ENCODE measurements around the gene ZNF445.
"Not testable (repeated sequence)": the region's sequence is repeated elsewhere in the genome, so short reads cannot be mapped to it uniquely, and the experiment has no call there.

The ZNF445 gene

DNA sequence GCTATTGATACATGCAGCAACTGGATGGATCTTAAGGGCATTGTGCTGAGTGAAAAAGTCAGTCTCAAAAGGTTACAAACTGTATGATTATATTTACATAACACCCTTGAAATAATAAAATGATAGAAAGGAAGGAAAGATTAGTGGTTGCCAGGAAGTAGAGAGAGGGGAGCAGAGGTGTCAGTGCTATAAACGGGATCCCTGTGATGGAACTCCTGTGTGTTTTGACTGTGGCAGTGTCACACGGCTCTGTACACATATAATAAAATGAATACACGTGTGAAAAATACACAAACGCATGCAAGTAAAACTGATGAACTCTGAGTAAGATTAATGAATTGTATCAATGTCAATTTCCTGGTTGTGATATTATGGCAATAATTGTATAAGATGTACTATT lies 78.6 kb downstream of the ZNF445 start:
- no peak for DNase-seq (ENCODE audit: low read depth)

DNA sequence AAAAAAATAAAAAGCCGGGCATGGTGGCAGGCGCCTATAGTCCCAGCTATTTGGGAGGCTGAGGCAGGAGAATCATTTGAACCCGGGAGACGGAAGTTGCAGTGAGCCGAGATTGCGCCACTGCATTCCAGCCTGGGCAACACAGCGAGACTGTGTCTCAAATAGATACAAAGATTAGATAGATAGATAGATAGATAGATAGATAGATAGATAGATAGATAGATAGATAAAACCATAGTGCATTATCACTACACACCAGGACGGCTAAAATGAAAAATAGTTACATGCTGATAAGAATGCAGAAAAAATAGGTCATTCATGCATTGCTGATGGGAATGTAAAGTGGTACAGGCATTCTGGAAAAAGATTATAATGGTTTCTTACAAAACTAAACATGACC lies 79.2 kb downstream of the ZNF445 start:
- not testable (repeated sequence) for DNase-seq (ENCODE audit: low read depth)

DNA sequence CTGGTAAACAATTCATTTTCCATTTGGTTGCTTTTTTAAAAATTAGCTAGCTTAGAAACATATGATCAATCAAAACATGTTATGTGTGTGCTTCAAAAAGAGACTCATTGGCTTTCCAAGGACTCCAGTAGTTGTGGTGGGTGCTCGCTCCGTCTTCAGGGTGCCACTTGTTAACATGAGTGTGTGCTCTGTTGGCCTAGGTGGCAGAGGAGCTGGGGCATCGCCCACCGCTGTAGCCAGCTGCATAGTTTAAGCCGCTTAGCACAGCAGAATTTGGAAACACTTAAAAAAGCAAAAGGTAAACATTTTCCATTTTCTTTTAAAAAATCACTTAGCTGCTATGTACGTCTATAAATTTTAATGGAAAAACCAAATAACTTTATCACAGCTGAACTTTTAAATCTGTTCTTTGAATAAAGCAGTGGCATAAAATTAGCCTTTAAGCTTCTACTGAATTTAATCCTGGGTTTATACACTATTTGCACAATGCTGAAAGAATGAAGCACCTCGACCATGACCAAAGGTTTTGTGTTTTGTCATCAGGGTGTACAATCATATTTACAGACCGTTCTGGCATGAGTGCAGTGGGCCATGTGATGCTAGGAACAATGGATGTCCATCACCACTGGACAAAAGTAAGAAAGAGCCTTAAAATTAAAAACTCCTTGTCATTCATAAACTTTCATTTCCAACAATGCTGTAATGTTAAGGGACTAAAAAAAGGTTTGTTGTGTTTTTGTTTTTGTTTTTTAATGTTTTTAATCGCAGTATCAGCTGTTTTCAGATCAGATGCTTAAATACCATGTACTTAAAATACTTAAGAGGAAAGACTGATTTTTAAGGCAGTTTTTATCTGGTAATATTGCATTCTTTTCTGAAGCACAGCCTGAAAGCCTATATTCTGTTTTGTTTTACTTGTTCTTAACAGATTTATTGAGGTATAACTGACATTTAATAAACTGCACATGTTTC lies 81.0 kb downstream of the ZNF445 start:
- no peak for DNase-seq (ENCODE audit: low read depth)

DNA sequence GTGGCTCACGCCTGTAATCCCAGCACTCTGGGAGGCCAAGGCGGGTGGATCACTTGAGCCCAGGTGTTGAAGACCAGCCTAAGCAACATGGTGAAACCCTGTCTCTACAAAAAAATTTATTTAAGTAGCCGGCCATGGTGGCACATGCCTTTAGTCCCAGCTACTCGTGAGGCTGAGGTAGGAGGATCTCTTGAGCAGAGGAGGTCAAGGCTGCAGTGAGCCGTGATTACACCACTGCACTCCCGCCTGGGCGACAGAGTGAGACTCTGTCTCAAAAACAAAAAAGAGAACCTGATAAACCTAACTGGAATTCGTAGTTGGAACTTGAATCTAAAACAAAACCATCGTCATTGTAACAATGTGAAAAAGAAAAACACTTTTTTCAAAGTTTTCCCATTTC lies 81.8 kb downstream of the ZNF445 start:
- DNase-seq (ENCODE audit: low read depth): no peak

DNA sequence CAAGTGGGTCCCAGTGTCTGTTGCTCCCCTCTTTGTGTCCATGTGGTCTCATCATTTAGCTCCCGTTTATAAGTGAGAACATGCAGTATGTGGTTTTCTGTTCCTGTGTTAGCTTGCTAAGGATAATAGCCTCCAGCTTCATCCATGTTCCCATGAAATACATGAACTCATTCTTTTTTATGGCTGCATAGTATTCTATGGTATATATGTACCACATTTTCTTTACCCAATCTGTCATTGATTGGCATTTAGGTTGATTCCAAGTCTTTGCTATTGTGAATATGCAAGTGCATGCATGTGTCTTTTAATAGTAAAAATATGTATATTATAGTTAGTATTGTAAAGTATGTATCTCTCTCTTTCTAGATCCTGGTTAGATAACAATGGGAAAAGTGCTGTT lies 85.0 kb downstream of the ZNF445 start:
- no peak for DNase-seq (ENCODE audit: low read depth)

DNA sequence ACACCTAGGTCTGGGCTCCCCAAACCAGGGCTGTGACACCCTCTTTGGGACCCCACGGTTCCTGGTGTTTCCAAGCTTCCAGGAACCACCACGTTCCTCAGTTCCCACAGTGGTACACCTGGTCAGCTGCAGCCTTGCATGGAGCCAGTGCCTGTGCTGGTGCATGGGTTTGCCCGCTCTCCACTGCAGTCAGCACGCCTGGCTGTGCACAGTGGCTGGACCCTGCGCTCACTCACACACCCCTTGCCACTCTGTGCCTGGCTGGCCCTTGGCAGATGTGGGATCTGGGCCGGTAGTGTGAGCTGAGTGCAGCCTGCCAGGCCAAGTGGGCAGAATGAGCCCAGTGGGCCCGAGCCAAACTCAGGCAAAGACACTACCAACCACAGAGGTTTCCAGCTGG lies 90.1 kb downstream of the ZNF445 start:
- no peak for DNase-seq (ENCODE audit: low read depth)

Measured in amniotic epithelial cell (primary cell).